ENCODE measurements around the gene JADE2. TPM values are rescaled to one million over a fixed set of nuclear protein-coding genes. Genes with fewer than 3 reads are reported as not detected.
A peak's percentile ranks its signal among the peaks of the same experiment; 100 is the strongest.
"Not testable (repeated sequence)": the region's sequence is repeated elsewhere in the genome, so short reads cannot be mapped to it uniquely, and the experiment has no call there.

JADE2 gene
- polyA plus RNA-seq, 1 experiment, result 15.5 TPM

- no peak for DNase-seq (ENCODE audit: low read depth)
- CTCF ChIA-PET, result interaction anchor here (0.9 kb wide), 1 partner anchor 83 kb away, joined by 3 read pairs; the partner anchor contains the start of gene CDKN2AIPNL
- TF ChIP-seq CTCF (IDR thresholded peaks at IDR 0.05; ENCODE audit: insufficient read depth, low read depth, low read length), result no peak
- H3K27me3 ChIP-seq (ENCODE audit: control insufficient read depth, insufficient read depth, low read length), result peaks cover 2% of the 10 kb centered on the region; the same call in 1 of the 2 replicates
- no peaks in the 10 kb centered on the region for H3K36me3 ChIP-seq (ENCODE audit: control insufficient read depth, insufficient read depth, low read length)
- POLR2A ChIA-PET, result no interaction called here
- no peak overlapping the region for H3K4me3 ChIP-seq (ENCODE audit: low read depth, low read length)
These were observed 30.7 kb upstream of the JADE2 start for GRCh38 chr5:134494780-134495179.

GRCh38 chr5:134499905-134500304, 25.6 kb upstream of the JADE2 start:
- CTCF ChIA-PET, result interaction anchor here (0.7 kb wide), 1 partner anchor 1632 kb away, joined by 3 read pairs; no protein-coding TSS in a partner anchor
- DNase-seq (ENCODE audit: low read depth); H3K4me3 ChIP-seq (ENCODE audit: low read depth, low read length); H3K36me3 ChIP-seq (ENCODE audit: control insufficient read depth, insufficient read depth, low read length); POLR2A ChIA-PET; H3K27me3 ChIP-seq (ENCODE audit: control insufficient read depth, insufficient read depth, low read length): not testable (repeated sequence)

- no peaks in the 10 kb centered on the region for H3K27me3 ChIP-seq (ENCODE audit: control insufficient read depth, insufficient read depth, low read length)
- ChIA-PET POLR2A (no interaction called here), CTCF (interaction anchor here (0.9 to 1.0 kb wide), 2 partner anchors 20 to 34 kb away, joined by 3 to 4 read pairs; no protein-coding TSS in a partner anchor)
- TF ChIP-seq CTCF (IDR thresholded peaks at IDR 0.05; ENCODE audit: insufficient read depth, low read depth, low read length), result no peak
- no peak overlapping the region for H3K4me3 ChIP-seq (ENCODE audit: low read depth, low read length)
- H3K36me3 ChIP-seq (ENCODE audit: control insufficient read depth, insufficient read depth, low read length), result no peaks in the 10 kb centered on the region
- DNase-seq (ENCODE audit: low read depth), result no peak
These were observed 24.6 kb upstream of the JADE2 start for GRCh38 chr5:134500699-134501430.

GRCh38 chr5:134502259-134502658, 23.2 kb upstream of the JADE2 start:
- DNase-seq (ENCODE audit: low read depth), result no peak
- Histone ChIP-seq H3K27me3 (ENCODE audit: control insufficient read depth, insufficient read depth, low read length) (no peaks in the 10 kb centered on the region), H3K36me3 (ENCODE audit: control insufficient read depth, insufficient read depth, low read length) (no peaks in the 10 kb centered on the region), H3K4me3 (ENCODE audit: low read depth, low read length) (no peak overlapping the region)
- no peak for TF ChIP-seq CTCF (IDR thresholded peaks at IDR 0.05; ENCODE audit: insufficient read depth, low read depth, low read length)
- ChIA-PET CTCF (interaction anchor here (1.0 to 1.5 kb wide), 2 partner anchors 9 to 35 kb away, joined by 3 to 4 read pairs; no protein-coding TSS in a partner anchor), POLR2A (no interaction called here)

GRCh38 chr5:134503088-134503936, 22.2 kb upstream of the JADE2 start:
- no peak for TF ChIP-seq CTCF (IDR thresholded peaks at IDR 0.05; ENCODE audit: insufficient read depth, low read depth, low read length)
- no peaks in the 10 kb centered on the region for H3K27me3 ChIP-seq (ENCODE audit: control insufficient read depth, insufficient read depth, low read length)
- ChIA-PET POLR2A (interaction anchor here (0.5 kb wide), 1 partner anchor 130 kb away, joined by 3 read pairs; no protein-coding TSS in a partner anchor), CTCF (interaction anchor here (1.4 to 1.5 kb wide), 2 partner anchors 8 to 92 kb away, joined by 3 read pairs; no protein-coding TSS in a partner anchor)
- no peaks in the 10 kb centered on the region for H3K36me3 ChIP-seq (ENCODE audit: control insufficient read depth, insufficient read depth, low read length)
- H3K4me3 ChIP-seq (ENCODE audit: low read depth, low read length), result no peak overlapping the region
- peak; percentile 94 for DNase-seq (ENCODE audit: low read depth)

All from BJ (cell line).